Right lobe of liver (tissue), 4 donors: ENCODE measurements around the gene SEC23IP.

Experiments used
- POLR2A ChIP-seq: fragments of 450-650 bp; IDR thresholded peaks from one replicate; pipeline ENCODE4 v1.6.1; 2017; ENCODE audit warnings: antibody characterized with exemption, mild to moderate bottlenecking
- TF ChIP-seq, protein P1 (sequence below), 4 donors: fragments of 200-600 bp in 3 of 4; fragments of 450-650 bp in 1 of 4; IDR thresholded peaks; one replicate each; pipeline versions ENCODE4 v1.5.1 to v1.8.0; 2016 to 2022; ENCODE audit warnings: antibody characterized with exemption in 4 of 4, mild to moderate bottlenecking in 2 of 4
- donor health status: DM: no; HTN: no; CAD: no.
- donor health status: DM: no; HTN: no; CAD: no.
- donor health status: DM: no; HTN: yes; CAD: no.

DNA sequence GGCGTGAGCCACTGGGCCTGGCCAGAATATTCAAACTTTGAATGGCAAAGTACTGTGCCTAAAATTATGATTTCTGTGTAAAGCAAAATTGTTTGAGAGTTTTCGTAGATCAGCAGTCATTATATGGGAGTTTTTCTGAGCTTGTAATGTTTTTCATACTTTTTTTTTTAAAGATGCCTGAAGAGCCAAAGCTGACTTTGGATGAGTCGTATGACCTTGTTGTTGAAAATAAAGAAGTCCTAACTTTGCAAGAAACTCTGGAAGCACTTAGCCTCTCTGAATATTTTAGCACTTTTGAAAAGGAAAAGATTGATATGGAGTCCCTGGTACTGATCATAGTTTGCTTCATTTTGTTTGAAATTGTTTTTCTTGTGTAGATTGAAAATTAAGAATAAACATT is 26.7 kb downstream of the SEC23IP start:
- TF ChIP-seq, protein P1, sequence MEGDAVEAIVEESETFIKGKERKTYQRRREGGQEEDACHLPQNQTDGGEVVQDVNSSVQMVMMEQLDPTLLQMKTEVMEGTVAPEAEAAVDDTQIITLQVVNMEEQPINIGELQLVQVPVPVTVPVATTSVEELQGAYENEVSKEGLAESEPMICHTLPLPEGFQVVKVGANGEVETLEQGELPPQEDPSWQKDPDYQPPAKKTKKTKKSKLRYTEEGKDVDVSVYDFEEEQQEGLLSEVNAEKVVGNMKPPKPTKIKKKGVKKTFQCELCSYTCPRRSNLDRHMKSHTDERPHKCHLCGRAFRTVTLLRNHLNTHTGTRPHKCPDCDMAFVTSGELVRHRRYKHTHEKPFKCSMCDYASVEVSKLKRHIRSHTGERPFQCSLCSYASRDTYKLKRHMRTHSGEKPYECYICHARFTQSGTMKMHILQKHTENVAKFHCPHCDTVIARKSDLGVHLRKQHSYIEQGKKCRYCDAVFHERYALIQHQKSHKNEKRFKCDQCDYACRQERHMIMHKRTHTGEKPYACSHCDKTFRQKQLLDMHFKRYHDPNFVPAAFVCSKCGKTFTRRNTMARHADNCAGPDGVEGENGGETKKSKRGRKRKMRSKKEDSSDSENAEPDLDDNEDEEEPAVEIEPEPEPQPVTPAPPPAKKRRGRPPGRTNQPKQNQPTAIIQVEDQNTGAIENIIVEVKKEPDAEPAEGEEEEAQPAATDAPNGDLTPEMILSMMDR (IDR thresholded peaks at IDR 0.05) = no peak
- TF ChIP-seq POLR2A = no peak
